ENCODE measurements around the gene ALPG. TPM values are rescaled to one million over a fixed set of nuclear protein-coding genes. Genes with fewer than 3 reads are reported as not detected.
"Not testable (repeated sequence)": the region's sequence is repeated elsewhere in the genome, so short reads cannot be mapped to it uniquely, and the experiment has no call there.

The ALPG gene
- total RNA-seq (ENCODE audit: insufficient read depth, low replicate concordance), result not detected

- DNase-seq (ENCODE audit: low spot score), result no peak
Measured at GRCh38 chr2:232406556-232407310, at the start of gene ALPG. Gene ALPG, plus strand, starts transcription at chr2:232406844. Its CDS starts 51 bp downstream, at chr2:232406895.

GRCh38 chr2:232361646-232362045 lies 45.0 kb upstream of the ALPG start:
- no peak for DNase-seq (ENCODE audit: low spot score)

GRCh38 chr2:232362174-232362900 lies 44.3 kb upstream of the ALPG start:
- no peak for DNase-seq (ENCODE audit: low spot score)

GRCh38 chr2:232363064-232363783 lies 43.4 kb upstream of the ALPG start:
- not testable (repeated sequence) for DNase-seq (ENCODE audit: low spot score)

- no peak for DNase-seq (ENCODE audit: low spot score)
Measured at GRCh38 chr2:232363784-232364615, 42.6 kb upstream of the ALPG start.

GRCh38 chr2:232364806-232365594 lies 41.6 kb upstream of the ALPG start:
- not testable (repeated sequence) for DNase-seq (ENCODE audit: low spot score)

GRCh38 chr2:232365621-232366321 lies 40.9 kb upstream of the ALPG start:
- no peak for DNase-seq (ENCODE audit: low spot score)

GRCh38 chr2:232366461-232366860 lies 40.2 kb upstream of the ALPG start:
- DNase-seq (ENCODE audit: low spot score), result not testable (repeated sequence)

- DNase-seq (ENCODE audit: low spot score), result no peak
Measured at GRCh38 chr2:232367016-232367415, 39.6 kb upstream of the ALPG start.

GRCh38 chr2:232367591-232368233 lies 38.9 kb upstream of the ALPG start:
- DNase-seq (ENCODE audit: low spot score), result no peak

- no peak for DNase-seq (ENCODE audit: low spot score)
Measured at GRCh38 chr2:232368311-232368731, 38.3 kb upstream of the ALPG start.

GRCh38 chr2:232369126-232369951 lies 37.3 kb upstream of the ALPG start:
- DNase-seq (ENCODE audit: low spot score), result no peak

GRCh38 chr2:232370007-232370406 lies 36.6 kb upstream of the ALPG start:
- DNase-seq (ENCODE audit: low spot score), result not testable (repeated sequence)

- no peak for DNase-seq (ENCODE audit: low spot score)
Measured at GRCh38 chr2:232372231-232373208, 34.1 kb upstream of the ALPG start.

- no peak for DNase-seq (ENCODE audit: low spot score)
Measured at GRCh38 chr2:232374356-232374755, 32.3 kb upstream of the ALPG start.

- DNase-seq (ENCODE audit: low spot score), result no peak
Measured at GRCh38 chr2:232375164-232375563, 31.5 kb upstream of the ALPG start.

GRCh38 chr2:232376260-232376659 lies 30.4 kb upstream of the ALPG start:
- no peak for DNase-seq (ENCODE audit: low spot score)

All from umbilical cord (tissue), 2 donors.